ENCODE data around the gene EFHD2. TPM values are rescaled to one million over a fixed set of nuclear protein-coding genes. Genes with fewer than 3 reads are reported as not detected.

The EFHD2 gene
- total and polyA plus RNA-seq, 8 donors, result 36.2 to 191 (median 84.1) TPM

DNA sequence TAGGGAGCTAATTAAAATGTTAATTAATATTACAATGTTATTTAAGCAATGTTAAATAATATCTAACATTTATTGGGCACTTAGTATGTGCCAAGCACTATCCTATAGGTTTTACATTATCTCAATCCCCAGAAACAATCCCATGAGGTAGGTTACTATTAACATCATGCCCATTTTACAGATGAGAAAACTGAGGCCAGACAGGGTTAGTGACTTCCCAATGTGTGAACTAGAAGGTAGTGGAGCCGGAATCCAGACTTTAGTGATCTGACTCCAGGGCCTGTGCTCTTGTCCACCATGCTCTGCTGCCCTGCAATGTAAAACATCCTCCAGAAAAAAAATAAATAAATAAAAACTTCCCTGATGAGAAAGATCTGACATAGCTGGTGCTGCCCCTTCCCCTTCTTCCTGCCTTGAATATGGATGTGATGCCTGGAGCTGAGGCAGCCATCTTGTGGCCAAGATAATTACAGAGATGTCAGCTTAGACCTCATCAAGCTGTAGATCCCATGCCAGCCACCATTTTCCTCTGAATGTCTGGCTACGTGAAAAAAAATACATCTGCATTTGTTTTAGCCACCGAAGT is 39.3 kb downstream of the EFHD2 start:
- Histone ChIP-seq H3K27ac (no peak overlapping the region), H3K27me3 (peaks cover 0 to 3% (median 0%) of the 10 kb centered on the region in 3 donors), H3K36me3 (no peaks in the 10 kb centered on the region), H3K4me1 (peaks cover 3 to 8% (median 4%) of the 10 kb centered on the region in 4 donors), H3K4me3 (no peak overlapping the region), H3K9me3 (no peaks in the 10 kb centered on the region)
- WGBS, 5 donors, result 86 to 92% (median 91%) methylated on average over 3 of the region's 3 CpGs
- TF ChIP-seq POLR2AphosphoS5 (IDR thresholded peaks at IDR 0.05) (no peak), POLR2A (IDR thresholded peaks at IDR 0.05) (no peak), EP300 (IDR thresholded peaks at IDR 0.05) (no peak)
- TF ChIP-seq, protein P1, sequence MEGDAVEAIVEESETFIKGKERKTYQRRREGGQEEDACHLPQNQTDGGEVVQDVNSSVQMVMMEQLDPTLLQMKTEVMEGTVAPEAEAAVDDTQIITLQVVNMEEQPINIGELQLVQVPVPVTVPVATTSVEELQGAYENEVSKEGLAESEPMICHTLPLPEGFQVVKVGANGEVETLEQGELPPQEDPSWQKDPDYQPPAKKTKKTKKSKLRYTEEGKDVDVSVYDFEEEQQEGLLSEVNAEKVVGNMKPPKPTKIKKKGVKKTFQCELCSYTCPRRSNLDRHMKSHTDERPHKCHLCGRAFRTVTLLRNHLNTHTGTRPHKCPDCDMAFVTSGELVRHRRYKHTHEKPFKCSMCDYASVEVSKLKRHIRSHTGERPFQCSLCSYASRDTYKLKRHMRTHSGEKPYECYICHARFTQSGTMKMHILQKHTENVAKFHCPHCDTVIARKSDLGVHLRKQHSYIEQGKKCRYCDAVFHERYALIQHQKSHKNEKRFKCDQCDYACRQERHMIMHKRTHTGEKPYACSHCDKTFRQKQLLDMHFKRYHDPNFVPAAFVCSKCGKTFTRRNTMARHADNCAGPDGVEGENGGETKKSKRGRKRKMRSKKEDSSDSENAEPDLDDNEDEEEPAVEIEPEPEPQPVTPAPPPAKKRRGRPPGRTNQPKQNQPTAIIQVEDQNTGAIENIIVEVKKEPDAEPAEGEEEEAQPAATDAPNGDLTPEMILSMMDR (IDR thresholded peaks at IDR 0.05), result no peak
- DNase-seq, result no peak
- intact Hi-C loops (cut with DNase I; ENCODE audit: low total_unique reads), result no loop called here

DNA sequence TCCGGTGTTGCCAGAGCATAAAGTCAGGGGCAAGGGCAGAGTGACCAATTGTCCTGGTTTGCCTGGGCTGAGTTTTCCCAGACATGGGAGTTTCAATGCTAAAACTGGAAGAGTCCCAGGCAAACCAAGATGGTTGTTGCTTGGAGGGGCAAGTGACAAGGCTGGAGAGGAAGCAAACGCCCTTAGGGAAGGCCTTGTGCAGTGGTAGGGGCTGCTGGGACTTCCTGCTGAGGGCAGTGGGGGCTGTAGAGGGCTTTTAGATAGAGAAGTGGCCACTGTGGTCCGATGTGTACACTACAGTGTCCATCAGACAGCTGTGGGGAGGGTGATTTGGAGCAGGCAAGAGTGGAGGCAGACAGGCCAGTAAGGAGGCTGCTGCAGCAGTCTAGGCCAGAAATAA is 39.9 kb downstream of the EFHD2 start:
- no peak overlapping the region for H3K27ac ChIP-seq
- no peak for DNase-seq
- WGBS, 5 donors, result 73 to 81% (median 79%) methylated on average over 3 of the region's 3 CpGs
- H3K27me3 ChIP-seq, result peaks cover 0 to 3% (median 0%) of the 10 kb centered on the region in 3 donors
- H3K36me3 ChIP-seq, result no peaks in the 10 kb centered on the region
- H3K4me1 ChIP-seq, result peaks cover 5 to 14% (median 9%) of the 10 kb centered on the region in 4 donors
- H3K9me3 ChIP-seq, result no peaks in the 10 kb centered on the region
- H3K4me3 ChIP-seq, result no peak overlapping the region
- no peak for TF ChIP-seq POLR2AphosphoS5 (IDR thresholded peaks at IDR 0.05)
- TF ChIP-seq EP300 (IDR thresholded peaks at IDR 0.05), result no peak
- TF ChIP-seq POLR2A (IDR thresholded peaks at IDR 0.05), result no peak
- TF ChIP-seq, protein P1 (IDR thresholded peaks at IDR 0.05), result no peak
- intact Hi-C loops (cut with DNase I; ENCODE audit: low total_unique reads), result no loop called here

DNA sequence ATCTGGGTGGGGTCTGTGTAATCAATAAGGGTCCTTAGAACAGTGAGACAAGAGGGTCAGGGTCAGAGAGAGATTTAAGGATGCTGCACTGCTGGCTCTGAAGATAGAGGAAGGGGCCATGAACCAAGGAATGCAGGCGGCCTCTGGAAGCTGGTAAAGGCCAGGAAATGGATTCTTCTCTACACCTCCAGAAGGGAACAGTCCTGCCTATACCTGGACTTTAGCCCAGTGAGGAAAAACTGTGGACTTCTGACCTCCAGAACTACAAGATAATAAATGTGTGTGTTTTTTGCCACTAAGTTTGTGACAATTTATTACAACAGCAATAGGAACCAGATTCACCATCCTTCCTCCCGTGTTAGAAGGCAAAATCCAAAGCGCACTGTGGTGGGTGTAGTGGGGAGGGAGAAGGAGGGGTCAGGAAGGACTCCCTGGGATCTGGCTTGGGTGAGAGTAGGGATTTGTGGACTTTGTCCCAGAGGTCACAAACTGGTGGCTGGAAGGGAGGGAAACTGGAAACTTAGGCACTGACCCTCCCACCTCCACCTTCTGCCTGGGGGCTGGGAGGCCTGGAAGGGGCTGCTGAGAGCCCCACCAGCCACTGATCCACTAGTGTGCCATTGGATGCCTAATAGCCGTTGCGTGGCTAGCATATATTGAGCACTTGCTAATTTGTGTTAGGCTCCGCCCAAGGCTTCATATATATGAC is 41.5 kb downstream of the EFHD2 start:
- Histone ChIP-seq H3K4me1 (peaks cover 5 to 17% (median 13%) of the 10 kb centered on the region in 4 donors), H3K27ac (no peak overlapping the region), H3K4me3 (no peak overlapping the region), H3K27me3 (peaks cover 0 to 3% (median 0%) of the 10 kb centered on the region in 3 donors), H3K9me3 (no peaks in the 10 kb centered on the region), H3K36me3 (no peaks in the 10 kb centered on the region)
- TF ChIP-seq POLR2A (IDR thresholded peaks at IDR 0.05), result no peak
- TF ChIP-seq, protein P1 (IDR thresholded peaks at IDR 0.05), result no peak
- no peak for TF ChIP-seq EP300 (IDR thresholded peaks at IDR 0.05)
- TF ChIP-seq POLR2AphosphoS5 (IDR thresholded peaks at IDR 0.05), result no peak
- no peak for DNase-seq
- intact Hi-C loops (cut with DNase I; ENCODE audit: low total_unique reads), result no loop called here
- WGBS, 5 donors, result 89 to 96% (median 93%) methylated on average over 6 of the region's 6 CpGs

DNA sequence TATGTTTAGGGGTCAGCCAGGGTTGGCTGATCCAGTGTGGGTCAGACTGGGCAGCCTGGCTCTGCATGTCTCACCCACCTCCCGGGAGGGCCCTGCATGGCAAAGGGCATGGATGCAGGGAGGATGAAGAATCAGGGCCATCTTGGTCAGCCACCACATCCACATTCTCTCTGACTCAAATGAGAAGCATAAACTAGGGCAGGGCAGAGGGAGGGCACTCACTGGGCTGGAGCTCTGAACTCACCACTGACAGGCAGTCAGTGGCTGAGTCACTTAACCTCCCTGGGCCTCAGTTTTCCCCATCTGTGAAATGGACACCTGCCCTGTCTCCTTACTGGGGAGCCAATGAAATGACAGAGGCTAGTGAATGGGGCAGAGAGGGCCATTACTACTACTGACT is 42.5 kb downstream of the EFHD2 start:
- no peaks in the 10 kb centered on the region for H3K9me3 ChIP-seq
- WGBS, 5 donors, result 85 to 100% (median 93%) methylated on average over 1 of the region's 1 CpG; no CpG with 5 or more reads in 1 of the 5 donors
- peaks cover 5 to 17% (median 15%) of the 10 kb centered on the region in 4 donors for H3K4me1 ChIP-seq
- DNase-seq, result no peak
- TF ChIP-seq POLR2A (IDR thresholded peaks at IDR 0.05) (no peak), EP300 (IDR thresholded peaks at IDR 0.05) (no peak), POLR2AphosphoS5 (IDR thresholded peaks at IDR 0.05) (no peak)
- TF ChIP-seq, protein P1 (IDR thresholded peaks at IDR 0.05), result no peak
- peaks cover 0 to 3% (median 0%) of the 10 kb centered on the region in 3 donors for H3K27me3 ChIP-seq
- H3K27ac ChIP-seq, result no peak overlapping the region
- H3K36me3 ChIP-seq, result no peaks in the 10 kb centered on the region
- no peak overlapping the region for H3K4me3 ChIP-seq
- intact Hi-C loops (cut with DNase I; ENCODE audit: low total_unique reads), result no loop called here
